Prostate gland (tissue), 2 donors: ENCODE data around the gene TNS3. TPM values are rescaled to one million over a fixed set of nuclear protein-coding genes. Genes with fewer than 3 reads are reported as not detected.

Experiments used
- DNase-seq: peaks from one replicate; pipeline ENCODE4 v3.0.0-alpha.2; 2019; ENCODE audit warnings: low spot score
- H3K27ac ChIP-seq, 2 donors: fragments of 200-600 bp; sonication (generic); 2 replicates each; pipeline ENCODE4 v1.5.1; 2017 to 2019
- H3K27me3 ChIP-seq: fragments of 200-600 bp; sonication (generic); replicated peaks from 2 replicates; pipeline ENCODE4 v1.5.1; 2019; ENCODE audit not compliant: insufficient read depth
- H3K36me3 ChIP-seq, 2 donors: fragments of 200-600 bp; sonication (generic); 1 replicate in 1 of 2; 2 replicates in 1 of 2; pipeline versions ENCODE4 v1.5.1 to v1.8.1; 2017 to 2019
- H3K4me1 ChIP-seq: fragments of 200-600 bp; sonication (generic); replicated peaks from 2 replicates; pipeline ENCODE4 v1.5.1; 2019
- H3K4me3 ChIP-seq, 2 donors: fragments of 200-600 bp; sonication (generic); 2 replicates each; pipeline ENCODE4 v1.5.1; 2017 to 2019
- H3K9me3 ChIP-seq: fragments of 200-600 bp; sonication (generic); 2 replicates; pipeline ENCODE4 v1.5.1; 2017
- POLR2A ChIP-seq: fragments of 450-650 bp; IDR thresholded peaks from one replicate; pipeline ENCODE4 v1.6.1; 2016; ENCODE audit warnings: antibody characterized with exemption, mild to moderate bottlenecking
- POLR2AphosphoS5 ChIP-seq: sonication (generic); formaldehyde crosslinking; IDR thresholded peaks from one replicate; pipeline ENCODE4 v1.6.1; 2017; ENCODE audit warnings: antibody characterized with exemption
- WGBS: methylation state at CpG from one replicate; pipeline ENCODE4 v1.1.5; 2018; 5-methylcytosine and 5-hydroxymethylcytosine counted together
- intact Hi-C: fragments of 100-400 bp; cut with DNase I; formaldehyde crosslinking; loops from one replicate; pipeline ENCODE4 v1.14.2; 2022
- total RNA-seq, 2 donors: library from RNA; depleted of rRNA; stranded (reverse); fragments of >200 nt; gene quantifications; one replicate each; pipeline ENCODE4 v1.1.0, GENCODE V29; 2016
- TF ChIP-seq, protein P1 (sequence below), 4 experiments: fragments of 200-600 bp in 2 of 4; fragments of 450-650 bp in 2 of 4; sonication (generic) in 2 of 4; IDR thresholded peaks; 1 replicate in 3 of 4; 2 replicates in 1 of 4; pipeline ENCODE4 v1.5.1; 2016 to 2019; ENCODE audit warnings: antibody characterized with exemption in 4 of 4, mild to moderate bottlenecking in 2 of 4, moderate library complexity in 2 of 4

Gene TNS3
- total RNA-seq, 2 donors from 2014 or later, result 19.5 to 95.8 TPM

DNA sequence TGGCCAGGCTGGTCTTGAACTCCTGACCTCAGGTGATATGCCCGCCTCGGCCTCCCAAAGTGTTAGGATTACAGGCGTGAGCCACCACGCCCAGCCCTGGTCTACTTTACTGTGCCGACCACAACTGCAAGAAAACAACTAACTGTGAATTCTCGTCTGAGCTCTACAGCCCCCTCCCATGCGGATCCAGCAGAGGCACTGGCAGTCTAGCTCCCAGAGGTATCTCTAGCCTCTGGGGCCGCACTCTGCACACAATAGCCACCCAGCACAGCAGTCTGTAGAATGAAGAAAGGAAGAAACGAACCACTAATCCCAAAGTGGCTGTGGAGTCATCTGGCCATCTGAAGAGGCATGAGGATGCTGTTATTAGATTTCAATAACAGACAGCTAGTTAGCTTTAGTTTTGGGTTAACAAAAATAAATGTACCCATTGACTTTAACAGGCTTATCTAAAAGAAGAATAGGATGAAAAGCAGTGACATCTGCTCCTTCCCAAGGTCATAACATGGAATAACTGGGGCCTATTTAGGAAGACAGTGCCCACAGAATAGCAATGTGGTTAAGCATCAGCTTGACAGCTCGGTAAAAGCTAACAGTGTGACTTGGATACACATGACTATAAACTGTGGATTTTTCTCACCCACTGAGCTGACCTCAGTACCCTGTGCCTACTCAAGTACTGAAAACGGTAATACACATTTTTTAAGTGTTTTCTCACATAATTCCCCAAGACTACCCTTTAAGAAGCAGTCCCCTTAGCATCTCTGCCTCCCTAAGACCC is 131.9 kb downstream of the TNS3 start:
- Histone ChIP-seq H3K9me3 (no peaks in the 10 kb centered on the region), H3K27me3 (no peaks in the 10 kb centered on the region), H3K4me3 (no peak overlapping the region), H3K27ac (no peak overlapping the region), H3K36me3 (no peaks in the 10 kb centered on the region), H3K4me1 (no peaks in the 10 kb centered on the region)
- WGBS, result 91% methylated on average over 11 of the region's 11 CpGs
- intact Hi-C loops, result loop anchor here (10.0 kb wide), 1 partner anchor 125 kb away; no protein-coding TSS in a partner anchor
- TF ChIP-seq, protein P1, sequence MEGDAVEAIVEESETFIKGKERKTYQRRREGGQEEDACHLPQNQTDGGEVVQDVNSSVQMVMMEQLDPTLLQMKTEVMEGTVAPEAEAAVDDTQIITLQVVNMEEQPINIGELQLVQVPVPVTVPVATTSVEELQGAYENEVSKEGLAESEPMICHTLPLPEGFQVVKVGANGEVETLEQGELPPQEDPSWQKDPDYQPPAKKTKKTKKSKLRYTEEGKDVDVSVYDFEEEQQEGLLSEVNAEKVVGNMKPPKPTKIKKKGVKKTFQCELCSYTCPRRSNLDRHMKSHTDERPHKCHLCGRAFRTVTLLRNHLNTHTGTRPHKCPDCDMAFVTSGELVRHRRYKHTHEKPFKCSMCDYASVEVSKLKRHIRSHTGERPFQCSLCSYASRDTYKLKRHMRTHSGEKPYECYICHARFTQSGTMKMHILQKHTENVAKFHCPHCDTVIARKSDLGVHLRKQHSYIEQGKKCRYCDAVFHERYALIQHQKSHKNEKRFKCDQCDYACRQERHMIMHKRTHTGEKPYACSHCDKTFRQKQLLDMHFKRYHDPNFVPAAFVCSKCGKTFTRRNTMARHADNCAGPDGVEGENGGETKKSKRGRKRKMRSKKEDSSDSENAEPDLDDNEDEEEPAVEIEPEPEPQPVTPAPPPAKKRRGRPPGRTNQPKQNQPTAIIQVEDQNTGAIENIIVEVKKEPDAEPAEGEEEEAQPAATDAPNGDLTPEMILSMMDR (IDR thresholded peaks at IDR 0.05), result no peak
- no peak for TF ChIP-seq POLR2A
- no peak for DNase-seq

GRCh38 chr7:47448971-47449370 is 132.9 kb downstream of the TNS3 start:
- no peaks in the 10 kb centered on the region for H3K4me1 ChIP-seq
- 95% methylated on average over 9 of the region's 9 CpGs for WGBS
- intact Hi-C loops, result no loop called here

DNA sequence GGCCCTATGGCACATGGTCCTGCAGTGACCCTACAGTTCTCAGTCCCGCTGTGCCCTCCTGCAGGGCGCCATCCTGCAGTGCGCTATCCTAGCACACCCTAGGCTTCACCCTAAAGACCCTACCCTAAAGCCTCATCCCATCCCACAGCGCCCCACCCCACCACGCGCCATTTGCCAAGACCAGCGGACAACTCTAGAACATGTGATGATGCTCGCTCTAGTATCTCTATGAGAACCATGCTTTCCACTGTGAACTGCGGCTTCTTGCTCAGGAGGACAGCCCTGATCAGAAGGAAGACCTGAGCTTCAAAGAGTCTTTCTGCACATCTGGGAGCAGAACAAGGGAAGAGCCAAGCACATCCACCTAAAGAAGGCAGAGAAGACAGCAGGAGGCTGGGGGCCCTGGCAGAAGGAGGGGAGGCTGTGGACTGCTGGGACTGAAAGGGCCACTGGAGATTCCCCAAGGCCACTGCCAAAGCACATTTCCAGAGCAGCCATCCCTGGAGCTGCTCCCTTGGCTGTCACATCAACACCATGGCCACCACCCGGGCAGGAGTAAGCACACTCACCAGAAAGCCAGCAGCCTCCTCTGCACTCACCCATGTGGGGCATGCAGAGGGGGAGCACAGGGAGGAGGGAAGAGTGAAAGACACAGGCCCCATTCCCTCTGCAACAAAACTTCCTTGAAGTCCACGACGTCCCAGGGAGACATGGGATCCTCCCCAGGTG is 134.1 kb downstream of the TNS3 start:
- no peaks in the 10 kb centered on the region for H3K9me3 ChIP-seq
- no peaks in the 10 kb centered on the region for H3K4me1 ChIP-seq
- no peaks in the 10 kb centered on the region for H3K36me3 ChIP-seq
- no peak for DNase-seq
- no peak overlapping the region for H3K4me3 ChIP-seq
- TF ChIP-seq POLR2A (no peak), POLR2AphosphoS5 (no peak)
- TF ChIP-seq, protein P1 (IDR thresholded peaks at IDR 0.05), result no peak
- no peak overlapping the region for H3K27ac ChIP-seq
- intact Hi-C loops, result no loop called here
- H3K27me3 ChIP-seq, result no peaks in the 10 kb centered on the region
- WGBS, result 91% methylated on average over 12 of the region's 12 CpGs

More at GRCh38 chr7:47448971-47449370, 132.9 kb downstream of the TNS3 start:
- DNase-seq, result no peak
- no peak overlapping the region for H3K27ac ChIP-seq
- no peaks in the 10 kb centered on the region for H3K36me3 ChIP-seq
- no peak overlapping the region for H3K4me3 ChIP-seq
- H3K9me3 ChIP-seq, result no peaks in the 10 kb centered on the region
- TF ChIP-seq, protein P1 (IDR thresholded peaks at IDR 0.05), result no peak
- H3K27me3 ChIP-seq, result no peaks in the 10 kb centered on the region

- Histone ChIP-seq H3K9me3 (no peaks in the 10 kb centered on the region), H3K4me3 (no peak overlapping the region), H3K4me1 (no peaks in the 10 kb centered on the region), H3K27me3 (no peaks in the 10 kb centered on the region), H3K36me3 (no peaks in the 10 kb centered on the region), H3K27ac (no peak overlapping the region)
- 85% methylated on average over 9 of the region's 9 CpGs for WGBS
- no peak for TF ChIP-seq POLR2AphosphoS5
- no peak for TF ChIP-seq POLR2A
- TF ChIP-seq, protein P1 (IDR thresholded peaks at IDR 0.05), result no peak
- DNase-seq, result no peak
- intact Hi-C loops, result no loop called here
These were observed 134.9 kb downstream of the TNS3 start for GRCh38 chr7:47446871-47447466.
